ENCODE results near the gene SLC4A7.

DNA sequence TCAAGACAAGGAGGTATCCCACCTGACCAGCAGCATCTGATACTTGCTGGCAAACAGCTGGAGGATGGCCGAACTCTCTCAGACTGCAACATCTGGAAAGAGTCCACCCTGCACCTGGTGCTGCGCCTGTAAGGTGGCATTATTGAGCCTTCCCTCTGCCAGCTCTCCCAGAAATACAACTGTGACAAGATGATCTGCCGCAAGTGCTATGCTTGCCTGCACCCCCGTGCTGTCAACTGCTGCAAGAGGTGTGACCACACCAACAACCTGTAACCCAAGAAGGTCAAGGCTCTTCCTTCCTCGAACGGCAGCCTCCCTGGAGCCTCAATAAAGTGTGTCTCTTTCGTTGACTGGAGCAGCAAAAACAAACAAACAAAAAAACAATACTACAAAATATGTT, 2.2 kb upstream of the SLC4A7 start:
- TF ChIP-seq, protein P1, sequence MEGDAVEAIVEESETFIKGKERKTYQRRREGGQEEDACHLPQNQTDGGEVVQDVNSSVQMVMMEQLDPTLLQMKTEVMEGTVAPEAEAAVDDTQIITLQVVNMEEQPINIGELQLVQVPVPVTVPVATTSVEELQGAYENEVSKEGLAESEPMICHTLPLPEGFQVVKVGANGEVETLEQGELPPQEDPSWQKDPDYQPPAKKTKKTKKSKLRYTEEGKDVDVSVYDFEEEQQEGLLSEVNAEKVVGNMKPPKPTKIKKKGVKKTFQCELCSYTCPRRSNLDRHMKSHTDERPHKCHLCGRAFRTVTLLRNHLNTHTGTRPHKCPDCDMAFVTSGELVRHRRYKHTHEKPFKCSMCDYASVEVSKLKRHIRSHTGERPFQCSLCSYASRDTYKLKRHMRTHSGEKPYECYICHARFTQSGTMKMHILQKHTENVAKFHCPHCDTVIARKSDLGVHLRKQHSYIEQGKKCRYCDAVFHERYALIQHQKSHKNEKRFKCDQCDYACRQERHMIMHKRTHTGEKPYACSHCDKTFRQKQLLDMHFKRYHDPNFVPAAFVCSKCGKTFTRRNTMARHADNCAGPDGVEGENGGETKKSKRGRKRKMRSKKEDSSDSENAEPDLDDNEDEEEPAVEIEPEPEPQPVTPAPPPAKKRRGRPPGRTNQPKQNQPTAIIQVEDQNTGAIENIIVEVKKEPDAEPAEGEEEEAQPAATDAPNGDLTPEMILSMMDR (IDR thresholded peaks at IDR 0.05), result no peak
- TF ChIP-seq EP300 (IDR thresholded peaks at IDR 0.05), result no peak
